ENCODE results near the gene TULP1. TPM values are rescaled to one million over a fixed set of nuclear protein-coding genes. Genes with fewer than 3 reads are reported as not detected.

The TULP1 gene
- total RNA-seq, 1 experiment from 2014 or later = not detected

DNA sequence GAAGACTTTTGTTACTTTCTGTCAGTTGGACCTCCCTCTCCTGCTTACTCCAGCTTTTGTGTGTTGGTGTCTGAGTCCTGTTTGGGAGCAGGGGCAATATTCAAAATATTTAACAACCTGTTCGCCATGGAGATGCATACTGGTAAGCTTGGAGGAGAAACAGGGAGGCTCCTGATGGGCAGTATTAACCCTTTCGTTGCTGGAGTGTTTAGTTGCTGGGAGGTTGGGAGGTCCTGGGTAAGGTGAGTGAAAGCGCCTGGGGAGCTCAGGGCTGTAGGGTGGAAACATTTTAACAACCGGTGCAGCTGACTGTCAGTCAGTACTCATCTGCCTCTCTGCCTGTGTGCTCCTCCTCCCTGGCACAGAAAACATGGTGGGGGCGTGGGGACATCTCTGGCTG, 4.2 kb downstream of the TULP1 start:
- intact Hi-C loops (cut with micrococcal nuclease) = no loop called here
- H3K27ac Mint-ChIP-seq (ENCODE audit: low read depth, unreplicated experiment) = no peak overlapping the region
- H3K4me1 Mint-ChIP-seq (ENCODE audit: insufficient read depth, unreplicated experiment) = no peaks in the 10 kb centered on the region
- ChIA-PET POLR2A (interaction anchor here (0.7 kb wide), 1 partner anchor 117 kb away, joined by 3 read pairs; no protein-coding TSS in a partner anchor), CTCF (no interaction called here)
- DNase-seq (ENCODE audit: unreplicated experiment) = no peak
- no TSS peak for BruUV-seq (replicated peaks)
- no peaks in the 10 kb centered on the region for H3K9me3 Mint-ChIP-seq (ENCODE audit: unreplicated experiment)
- H3K36me3 Mint-ChIP-seq (ENCODE audit: insufficient read depth, unreplicated experiment) = no peaks in the 10 kb centered on the region
- TF ChIP-seq, protein P1, sequence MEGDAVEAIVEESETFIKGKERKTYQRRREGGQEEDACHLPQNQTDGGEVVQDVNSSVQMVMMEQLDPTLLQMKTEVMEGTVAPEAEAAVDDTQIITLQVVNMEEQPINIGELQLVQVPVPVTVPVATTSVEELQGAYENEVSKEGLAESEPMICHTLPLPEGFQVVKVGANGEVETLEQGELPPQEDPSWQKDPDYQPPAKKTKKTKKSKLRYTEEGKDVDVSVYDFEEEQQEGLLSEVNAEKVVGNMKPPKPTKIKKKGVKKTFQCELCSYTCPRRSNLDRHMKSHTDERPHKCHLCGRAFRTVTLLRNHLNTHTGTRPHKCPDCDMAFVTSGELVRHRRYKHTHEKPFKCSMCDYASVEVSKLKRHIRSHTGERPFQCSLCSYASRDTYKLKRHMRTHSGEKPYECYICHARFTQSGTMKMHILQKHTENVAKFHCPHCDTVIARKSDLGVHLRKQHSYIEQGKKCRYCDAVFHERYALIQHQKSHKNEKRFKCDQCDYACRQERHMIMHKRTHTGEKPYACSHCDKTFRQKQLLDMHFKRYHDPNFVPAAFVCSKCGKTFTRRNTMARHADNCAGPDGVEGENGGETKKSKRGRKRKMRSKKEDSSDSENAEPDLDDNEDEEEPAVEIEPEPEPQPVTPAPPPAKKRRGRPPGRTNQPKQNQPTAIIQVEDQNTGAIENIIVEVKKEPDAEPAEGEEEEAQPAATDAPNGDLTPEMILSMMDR (IDR thresholded peaks at IDR 0.05; ENCODE audit: unreplicated experiment) = no peak
- no peak overlapping the region for H3K4me3 Mint-ChIP-seq (ENCODE audit: unreplicated experiment)
- H3K27me3 Mint-ChIP-seq (ENCODE audit: insufficient read depth, unreplicated experiment) = peaks cover 14% of the 10 kb centered on the region

DNA sequence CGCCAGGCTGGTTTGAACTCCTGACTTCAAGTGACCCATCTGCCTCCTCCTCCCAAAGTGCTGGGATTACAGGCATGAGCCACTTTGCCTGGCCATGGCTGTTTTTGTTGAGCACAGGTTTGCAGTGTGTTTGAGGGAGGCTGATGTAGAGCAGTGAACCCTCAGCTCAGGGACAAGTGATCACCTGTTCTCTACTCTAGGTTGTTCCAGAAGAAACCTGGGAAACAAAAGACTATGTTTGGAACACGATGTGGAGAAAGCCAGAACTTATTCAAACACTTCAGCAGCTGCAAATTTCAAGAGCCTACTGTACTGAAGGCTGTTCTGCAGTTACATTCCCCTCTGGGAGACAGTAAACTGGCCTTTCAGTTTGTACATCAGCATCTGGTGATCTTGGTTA, 4.7 kb downstream of the TULP1 start:
- ChIA-PET CTCF (interaction anchor here (1.1 to 1.4 kb wide), 2 partner anchors 12 to 229 kb away, joined by 3 to 6 read pairs; no protein-coding TSS in a partner anchor), POLR2A (interaction anchor here (0.7 to 0.9 kb wide), 2 partner anchors 44 to 118 kb away, joined by 3 read pairs; no protein-coding TSS in a partner anchor)
- Mint-ChIP-seq H3K27me3 (ENCODE audit: insufficient read depth, unreplicated experiment) (peaks cover 14% of the 10 kb centered on the region), H3K27ac (ENCODE audit: low read depth, unreplicated experiment) (no peak overlapping the region), H3K36me3 (ENCODE audit: insufficient read depth, unreplicated experiment) (no peaks in the 10 kb centered on the region), H3K4me3 (ENCODE audit: unreplicated experiment) (no peak overlapping the region), H3K4me1 (ENCODE audit: insufficient read depth, unreplicated experiment) (no peaks in the 10 kb centered on the region), H3K9me3 (ENCODE audit: unreplicated experiment) (no peaks in the 10 kb centered on the region)
- DNase-seq (ENCODE audit: unreplicated experiment) = no peak
- TF ChIP-seq, protein P1 (IDR thresholded peaks at IDR 0.05; ENCODE audit: unreplicated experiment) = no peak
- intact Hi-C loops (cut with micrococcal nuclease) = no loop called here
- BruUV-seq (replicated peaks) = no TSS peak

DNA sequence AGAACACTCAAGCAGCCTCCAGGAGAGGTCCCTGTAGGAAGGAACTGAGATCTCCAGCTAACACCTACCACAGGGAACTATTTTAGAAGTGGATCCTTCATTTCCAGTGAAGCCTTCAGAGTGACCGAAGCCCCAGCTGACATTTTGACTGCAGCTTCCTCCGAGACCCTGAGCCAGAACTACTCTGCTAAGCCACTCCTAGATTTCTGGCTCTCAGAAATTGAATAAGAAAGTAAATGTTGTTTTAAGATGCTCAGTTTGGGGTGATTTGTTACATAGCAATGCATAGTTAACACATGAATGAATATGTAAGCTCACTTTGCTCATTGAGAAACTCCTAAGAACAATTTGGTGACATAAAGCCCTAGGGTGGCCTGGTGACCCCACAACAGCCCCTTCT, 5.5 kb downstream of the TULP1 start:
- Mint-ChIP-seq H3K4me1 (ENCODE audit: insufficient read depth, unreplicated experiment) (no peaks in the 10 kb centered on the region), H3K9me3 (ENCODE audit: unreplicated experiment) (no peaks in the 10 kb centered on the region), H3K27ac (ENCODE audit: low read depth, unreplicated experiment) (no peak overlapping the region), H3K27me3 (ENCODE audit: insufficient read depth, unreplicated experiment) (peaks cover 14% of the 10 kb centered on the region), H3K36me3 (ENCODE audit: insufficient read depth, unreplicated experiment) (no peaks in the 10 kb centered on the region), H3K4me3 (ENCODE audit: unreplicated experiment) (no peak overlapping the region)
- POLR2A ChIA-PET = interaction anchor here (0.6 to 0.9 kb wide), 2 partner anchors 30 to 45 kb away, joined by 3 read pairs; no protein-coding TSS in a partner anchor
- no peak for DNase-seq (ENCODE audit: unreplicated experiment)
- intact Hi-C loops (cut with micrococcal nuclease) = no loop called here
- CTCF ChIA-PET = interaction anchor here (1.0 to 1.4 kb wide), 3 partner anchors 13 to 230 kb away, joined by 3 to 6 read pairs (median 3); no protein-coding TSS in a partner anchor
- TF ChIP-seq, protein P1 (IDR thresholded peaks at IDR 0.05; ENCODE audit: unreplicated experiment) = no peak
- BruUV-seq (replicated peaks) = no TSS peak

DNA sequence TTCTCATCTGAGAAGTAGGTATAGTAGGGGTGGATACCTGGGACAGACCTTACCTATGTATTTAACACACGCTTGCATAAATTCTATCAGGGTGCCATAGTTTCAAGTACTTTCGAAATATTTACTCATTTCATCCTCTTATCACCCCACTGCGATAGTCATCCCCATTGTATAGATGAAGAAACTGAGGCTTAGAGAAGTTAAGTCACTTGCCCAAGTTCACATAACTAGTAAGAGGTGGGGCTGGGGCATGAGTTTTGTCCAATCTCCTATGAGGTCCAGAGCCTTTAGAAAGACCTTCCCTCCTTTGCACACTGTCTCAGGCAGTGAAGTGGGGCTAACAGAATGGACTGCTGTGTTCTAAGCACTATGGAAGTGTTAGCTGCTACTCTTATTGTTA, 6.2 kb downstream of the TULP1 start:
- Mint-ChIP-seq H3K9me3 (ENCODE audit: unreplicated experiment) (no peaks in the 10 kb centered on the region), H3K4me1 (ENCODE audit: insufficient read depth, unreplicated experiment) (no peaks in the 10 kb centered on the region), H3K27ac (ENCODE audit: low read depth, unreplicated experiment) (no peak overlapping the region), H3K36me3 (ENCODE audit: insufficient read depth, unreplicated experiment) (no peaks in the 10 kb centered on the region), H3K4me3 (ENCODE audit: unreplicated experiment) (no peak overlapping the region), H3K27me3 (ENCODE audit: insufficient read depth, unreplicated experiment) (peaks cover 14% of the 10 kb centered on the region)
- POLR2A ChIA-PET = no interaction called here
- TF ChIP-seq, protein P1 (IDR thresholded peaks at IDR 0.05; ENCODE audit: unreplicated experiment) = no peak
- no TSS peak for BruUV-seq (replicated peaks)
- DNase-seq (ENCODE audit: unreplicated experiment) = no peak
- CTCF ChIA-PET = interaction anchor here (1.4 kb wide), 1 partner anchor 13 kb away, joined by 3 read pairs; no protein-coding TSS in a partner anchor
- intact Hi-C loops (cut with micrococcal nuclease) = no loop called here
